Activated CD8-positive, alpha-beta memory T cell treated with anti-CD3 and anti-CD28 coated beads for 1 hour (primary cell): Measurements from ENCODE around the gene AGBL4.

ENCODE experiments used
- DNase-seq, 2 donors: peaks; one replicate each; pipeline ENCODE4 v3.0.0-alpha.2; 2020; ENCODE audit warnings: low read depth in 1 of 2; ENCODE audit errors: extremely low read depth in 1 of 2

Gene AGBL4

GRCh38 chr1:48784301-48784700 is 1239.5 kb downstream of the AGBL4 start:
- no peak for DNase-seq

GRCh38 chr1:48777219-48777895 is 1246.4 kb downstream of the AGBL4 start:
- DNase-seq, result no peak

GRCh38 chr1:48776393-48777218 is 1247.1 kb downstream of the AGBL4 start, which contains the start of gene BEND5:
TSS of gene BEND5 (minus strand) at chr1:48776891. CDS start at chr1:48776831, 60 bp downstream.
- peak; percentile 21 to 41 for DNase-seq

- DNase-seq, result no peak
Observed at GRCh38 chr1:48775831-48776392, 1247.8 kb downstream of the AGBL4 start.

- DNase-seq, result no peak
Observed at GRCh38 chr1:48773133-48773532, 1250.6 kb downstream of the AGBL4 start.

GRCh38 chr1:48772211-48772610 is 1251.5 kb downstream of the AGBL4 start:
- no peak for DNase-seq

- DNase-seq, result no peak
Observed at GRCh38 chr1:48771561-48771960, 1252.2 kb downstream of the AGBL4 start.

GRCh38 chr1:48767975-48768510 is 1255.7 kb downstream of the AGBL4 start:
- DNase-seq, result no peak

GRCh38 chr1:48765335-48765734 is 1258.4 kb downstream of the AGBL4 start:
- DNase-seq, result no peak

GRCh38 chr1:48761986-48762385 is 1261.8 kb downstream of the AGBL4 start:
- no peak for DNase-seq

- DNase-seq, result no peak
Observed at GRCh38 chr1:48761411-48761810, 1262.3 kb downstream of the AGBL4 start.

- DNase-seq, result no peak
Observed at GRCh38 chr1:48760857-48761256, 1262.9 kb downstream of the AGBL4 start.

GRCh38 chr1:48758976-48759375 is 1264.8 kb downstream of the AGBL4 start:
- no peak for DNase-seq

- no peak for DNase-seq
Observed at GRCh38 chr1:48757363-48757762, 1266.4 kb downstream of the AGBL4 start.

GRCh38 chr1:48756683-48757316 is 1267.0 kb downstream of the AGBL4 start:
- no peak for DNase-seq

GRCh38 chr1:48753293-48753692 is 1270.5 kb downstream of the AGBL4 start:
- DNase-seq, result no peak

- DNase-seq, result no peak
Observed at GRCh38 chr1:48750109-48750508, 1273.6 kb downstream of the AGBL4 start.

- no peak for DNase-seq
Observed at GRCh38 chr1:48749068-48749467, 1274.7 kb downstream of the AGBL4 start.

GRCh38 chr1:48746906-48747305 is 1276.8 kb downstream of the AGBL4 start:
- DNase-seq, result no peak

- DNase-seq, result no peak
Observed at GRCh38 chr1:48744032-48744431, 1279.7 kb downstream of the AGBL4 start.

- no peak for DNase-seq
Observed at GRCh38 chr1:48743480-48743879, 1280.3 kb downstream of the AGBL4 start.
